DMS153 (cell line): ENCODE data around the gene RACK1.

Experiments used
- DNase-seq: peaks from one replicate; lab custom pipeline; 2025; lab: John Stamatoyannopoulos, UW

RACK1 gene

GRCh38 chr5:181195249-181195761 is 48.4 kb downstream of the RACK1 start:
- no peak for DNase-seq

- DNase-seq = no peak
These were observed 49.0 kb downstream of the RACK1 start for GRCh38 chr5:181194489-181195248.

- no peak for DNase-seq
These were observed 50.0 kb downstream of the RACK1 start for GRCh38 chr5:181193656-181194055.

- DNase-seq = no peak
These were observed 51.2 kb downstream of the RACK1 start for GRCh38 chr5:181192337-181193046.

- DNase-seq = no peak
These were observed 52.0 kb downstream of the RACK1 start for GRCh38 chr5:181191526-181192336.

GRCh38 chr5:181190711-181191525 is 52.8 kb downstream of the RACK1 start:
- no peak for DNase-seq

GRCh38 chr5:181189962-181190710 is 53.6 kb downstream of the RACK1 start:
- no peak for DNase-seq

GRCh38 chr5:181189363-181189961 is 54.2 kb downstream of the RACK1 start:
- no peak for DNase-seq

- DNase-seq = no peak
These were observed 54.9 kb downstream of the RACK1 start for GRCh38 chr5:181188700-181189362.

GRCh38 chr5:181187500-181188213 is 56.0 kb downstream of the RACK1 start:
- DNase-seq = no peak

GRCh38 chr5:181186986-181187499 is 56.7 kb downstream of the RACK1 start:
- no peak for DNase-seq
